Upper lobe of left lung (tissue), 4 donors: Measurements from ENCODE around the gene TMEM209.

ENCODE experiments used
- EP300 ChIP-seq, 4 donors: sonication (generic); formaldehyde crosslinking; IDR thresholded peaks; one replicate each; pipeline ENCODE4 v1.5.1; 2017; ENCODE audit warnings: antibody characterized with exemption in 4 of 4, control low read depth in 2 of 4
- POLR2A ChIP-seq, 4 donors: fragments of 450-650 bp; IDR thresholded peaks; one replicate each; pipeline ENCODE4 v1.5.1; 2016 to 2017; ENCODE audit warnings: antibody characterized with exemption in 4 of 4, mild to moderate bottlenecking in 2 of 4
- POLR2AphosphoS5 ChIP-seq, 2 donors: sonication (generic); formaldehyde crosslinking; IDR thresholded peaks; one replicate each; pipeline ENCODE4 v1.5.1; 2017; ENCODE audit warnings: antibody characterized with exemption in 2 of 2
- TF ChIP-seq, protein P1 (sequence below), 6 experiments: fragments of 450-650 bp in 4 of 6; fragments of 200-600 bp in 2 of 6; sonication (generic) in 2 of 6; IDR thresholded peaks; one replicate each; pipeline ENCODE4 v1.5.1; 2016 to 2019; ENCODE audit warnings: antibody characterized with exemption in 6 of 6

DNA sequence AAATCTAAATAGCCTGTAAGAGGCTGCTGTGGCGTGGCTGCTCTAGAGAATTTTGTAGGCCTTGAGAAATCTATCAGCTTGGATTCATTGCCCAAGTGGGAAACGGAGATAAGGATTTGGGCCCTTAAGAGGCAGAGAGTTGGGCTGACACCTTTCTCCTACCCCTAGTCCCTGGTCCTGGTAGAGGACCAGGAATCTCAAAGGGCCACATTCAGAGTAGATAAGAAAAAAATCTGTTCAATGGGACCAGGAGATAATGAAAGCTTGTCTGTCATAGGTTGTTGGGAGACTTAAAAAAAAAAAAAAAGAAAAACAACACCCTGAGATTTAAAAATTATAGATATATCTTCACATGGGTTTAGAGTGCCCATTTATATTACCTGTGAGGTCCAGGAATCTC, 17.8 kb downstream of the TMEM209 start:
- TF ChIP-seq, protein P1, sequence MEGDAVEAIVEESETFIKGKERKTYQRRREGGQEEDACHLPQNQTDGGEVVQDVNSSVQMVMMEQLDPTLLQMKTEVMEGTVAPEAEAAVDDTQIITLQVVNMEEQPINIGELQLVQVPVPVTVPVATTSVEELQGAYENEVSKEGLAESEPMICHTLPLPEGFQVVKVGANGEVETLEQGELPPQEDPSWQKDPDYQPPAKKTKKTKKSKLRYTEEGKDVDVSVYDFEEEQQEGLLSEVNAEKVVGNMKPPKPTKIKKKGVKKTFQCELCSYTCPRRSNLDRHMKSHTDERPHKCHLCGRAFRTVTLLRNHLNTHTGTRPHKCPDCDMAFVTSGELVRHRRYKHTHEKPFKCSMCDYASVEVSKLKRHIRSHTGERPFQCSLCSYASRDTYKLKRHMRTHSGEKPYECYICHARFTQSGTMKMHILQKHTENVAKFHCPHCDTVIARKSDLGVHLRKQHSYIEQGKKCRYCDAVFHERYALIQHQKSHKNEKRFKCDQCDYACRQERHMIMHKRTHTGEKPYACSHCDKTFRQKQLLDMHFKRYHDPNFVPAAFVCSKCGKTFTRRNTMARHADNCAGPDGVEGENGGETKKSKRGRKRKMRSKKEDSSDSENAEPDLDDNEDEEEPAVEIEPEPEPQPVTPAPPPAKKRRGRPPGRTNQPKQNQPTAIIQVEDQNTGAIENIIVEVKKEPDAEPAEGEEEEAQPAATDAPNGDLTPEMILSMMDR (IDR thresholded peaks at IDR 0.05), result no peak
- TF ChIP-seq POLR2AphosphoS5 (IDR thresholded peaks at IDR 0.05) (no peak), EP300 (IDR thresholded peaks at IDR 0.05) (no peak), POLR2A (IDR thresholded peaks at IDR 0.05) (no peak)
